OCI-LY7 (cell line): Measurements from ENCODE around the gene NEMF. TPM values are rescaled to one million over a fixed set of nuclear protein-coding genes. Genes with fewer than 3 reads are reported as not detected.

ENCODE experiments used
- BruUV-seq: library from RNA; stranded (reverse); fragments of 400-500 nt; replicated peaks from 2 replicates; lab custom pipeline; 2021; lab: Mats Ljungman, UMichigan
- CTCF ChIA-PET: fragments of 300-600 bp; sonication (Branson Sonifier 250); formaldehyde crosslinking; loops from one replicate; lab custom pipeline; 2022; ENCODE audit warnings: antibody characterized with exemption; ENCODE audit not compliant: unreplicated experiment; lab: Charles Lee
- POLR2A ChIA-PET: fragments of 300-600 bp; sonication (Branson Sonifier 250); formaldehyde crosslinking; loops from one replicate; lab custom pipeline; 2022; ENCODE audit warnings: antibody characterized with exemption; lab: Charles Lee
- DNase-seq: peaks from one replicate; pipeline ENCODE4 v3.0.0-alpha.2; 2015; ENCODE audit warnings: low spot score
- H2AFZ ChIP-seq: fragments of 200-600 bp; sonication (generic), shearing (Covaris generic); 2 replicates; pipeline ENCODE4 v1.6.1; 2014; ENCODE audit warnings: mild to moderate bottlenecking, antibody characterized with exemption, low read length, moderate library complexity
- H3K27ac ChIP-seq: fragments of 200-600 bp; sonication (generic); 2 replicates; pipeline ENCODE4 v1.5.1; 2014; ENCODE audit warnings: mixed run types, low read depth, mild to moderate bottlenecking, moderate library complexity, low read length, inconsistent platforms; ENCODE audit not compliant: poor library complexity, severe bottlenecking
- H3K36me3 ChIP-seq: fragments of 200-600 bp; sonication (generic); 2 replicates; pipeline ENCODE4 v1.6.1; 2014; ENCODE audit warnings: mild to moderate bottlenecking, antibody characterized with exemption, low read length, moderate library complexity, mixed read lengths; ENCODE audit not compliant: insufficient read depth
- H3K4me1 ChIP-seq: fragments of 200-600 bp; sonication (generic); 2 replicates; pipeline ENCODE4 v1.5.1; 2014; ENCODE audit warnings: mild to moderate bottlenecking, low read length; ENCODE audit not compliant: insufficient read depth, poor library complexity, severe bottlenecking
- H3K4me2 ChIP-seq: fragments of 200-600 bp; sonication (generic); 2 replicates; pipeline ENCODE4 v1.6.1; 2014; ENCODE audit warnings: mild to moderate bottlenecking, low read length
- H3K4me3 ChIP-seq: fragments of 200-600 bp; sonication (generic); 2 replicates; pipeline ENCODE4 v1.5.1; 2014; ENCODE audit warnings: mild to moderate bottlenecking, low read depth, low read length; ENCODE audit not compliant: poor library complexity, severe bottlenecking
- H3K79me2 ChIP-seq: fragments of 200-600 bp; sonication (generic); 2 replicates; pipeline ENCODE4 v1.6.1; 2016; ENCODE audit warnings: low read depth, mild to moderate bottlenecking, low read length, moderate library complexity, mixed read lengths; ENCODE audit not compliant: insufficient read depth
- H3K9me2 ChIP-seq: fragments of 200-600 bp; sonication (generic); 2 replicates; pipeline ENCODE4 v1.6.1; 2016; ENCODE audit warnings: mild to moderate bottlenecking, low read length, mixed read lengths; ENCODE audit not compliant: insufficient read depth
- H3K9me3 ChIP-seq: fragments of 200-600 bp; sonication (generic); 2 replicates; pipeline ENCODE4 v1.6.1; 2014; ENCODE audit warnings: mild to moderate bottlenecking, mixed run types, low read length, mixed read lengths
- H4K20me1 ChIP-seq: fragments of 200-600 bp; sonication (generic); 2 replicates; pipeline ENCODE4 v1.6.1; 2014; ENCODE audit warnings: mild to moderate bottlenecking, antibody characterized with exemption, low read length, moderate library complexity, mixed read lengths; ENCODE audit not compliant: insufficient read depth
- CTCF ChIP-seq: fragments of 200-600 bp; sonication (generic); conservative IDR thresholded peaks from 2 replicates; pipeline ENCODE4 v1.5.1; 2014; ENCODE audit warnings: mild to moderate bottlenecking, antibody characterized with exemption, low read length, moderate library complexity, mixed read lengths
- EZH2phosphoT487 ChIP-seq: fragments of 200-600 bp; sonication (generic); IDR thresholded peaks from 2 replicates; pipeline ENCODE4 v1.6.1; 2018; ENCODE audit warnings: low read depth, borderline replicate concordance, mild to moderate bottlenecking, mixed run types, antibody characterized with exemption, low read length, moderate library complexity, mixed read lengths
- intact Hi-C: fragments of 100-400 bp; cut with micrococcal nuclease; formaldehyde crosslinking; loops from one replicate; pipeline ENCODE4 v1.10.0; 2022; ENCODE audit not compliant: unreplicated experiment
- total RNA-seq, 2 experiments: library from RNA; depleted of rRNA in 1 of 2; stranded (reverse); fragments of >200 nt in 1 of 2; shearing (Covaris generic) in 1 of 2; gene quantifications; 2 replicates each; pipeline ENCODE4 v1.2.3, GENCODE V29; 2014 to 2022

Gene NEMF
- total RNA-seq, 2 experiments from 2014 or later, result 63.2 to 79.4 TPM

DNA sequence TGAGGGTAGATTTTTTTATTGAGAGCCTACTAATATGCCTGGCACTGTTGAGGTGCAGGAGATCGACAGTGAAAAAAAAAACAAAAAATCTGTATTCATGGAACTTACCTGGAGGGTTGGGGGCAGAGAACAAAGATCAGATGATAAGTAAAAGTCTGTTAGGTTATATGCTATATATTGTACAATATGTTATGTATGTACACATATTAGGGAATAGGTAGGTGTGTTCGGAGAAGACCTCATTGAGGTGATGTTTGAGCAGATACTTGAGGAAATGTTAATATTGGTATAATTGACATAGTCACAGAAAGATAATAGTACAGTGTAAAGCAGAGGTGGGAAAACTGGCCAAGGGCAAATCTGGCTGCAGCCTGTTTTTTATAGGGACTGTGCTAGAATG lies 45.9 kb upstream of the NEMF start:
- intact Hi-C loops, result no loop called here
- BruUV-seq, result no TSS peak
- H3K9me2 ChIP-seq, result no peaks in the 10 kb centered on the region
- peak overlapping the region; percentile 81 for H3K4me2 ChIP-seq
- no peaks in the 10 kb centered on the region for H3K9me3 ChIP-seq
- peaks cover 28% of the 10 kb centered on the region for H3K4me1 ChIP-seq
- no peak for DNase-seq
- H3K4me3 ChIP-seq, result peak overlapping the region; percentile 98
- ChIA-PET CTCF (no interaction called here), POLR2A (interaction anchor here (0.7 kb wide), 2 partner anchors 25 to 263 kb away, joined by 4 read pairs; no protein-coding TSS in a partner anchor)
- no peak overlapping the region for H3K27ac ChIP-seq
- no peak overlapping the region for H2AFZ ChIP-seq
- H3K79me2 ChIP-seq, result peaks cover 68% of the 10 kb centered on the region
- peaks cover 55% of the 10 kb centered on the region for H3K36me3 ChIP-seq
- peaks cover 47% of the 10 kb centered on the region for H4K20me1 ChIP-seq
- TF ChIP-seq CTCF, result no peak
- TF ChIP-seq EZH2phosphoT487, result no peak

- Histone ChIP-seq H4K20me1 (peaks cover 47% of the 10 kb centered on the region), H3K27ac (no peak overlapping the region), H3K4me3 (peak overlapping the region; percentile 98), H3K4me2 (peak overlapping the region; percentile 81), H3K9me2 (no peaks in the 10 kb centered on the region), H2AFZ (no peak overlapping the region), H3K36me3 (peaks cover 61% of the 10 kb centered on the region), H3K4me1 (peaks cover 28% of the 10 kb centered on the region), H3K79me2 (peaks cover 73% of the 10 kb centered on the region), H3K9me3 (no peaks in the 10 kb centered on the region)
- ChIA-PET POLR2A (interaction anchor here (1.0 to 1.1 kb wide), 3 partner anchors 8 to 102 kb away, joined by 3 to 4 read pairs (median 4); no protein-coding TSS in a partner anchor), CTCF (no interaction called here)
- intact Hi-C loops, result no loop called here
- DNase-seq, result no peak
- BruUV-seq, result no TSS peak
- no peak for TF ChIP-seq CTCF
- TF ChIP-seq EZH2phosphoT487, result no peak
Measured at GRCh38 chr14:49897965-49898364, 45.4 kb upstream of the NEMF start.

- POLR2A ChIA-PET, result interaction anchor here (1.0 to 1.1 kb wide), 3 partner anchors 9 to 103 kb away, joined by 3 to 4 read pairs (median 4); no protein-coding TSS in a partner anchor
Measured at GRCh38 chr14:49897414-49897813, 44.8 kb upstream of the NEMF start.

More at GRCh38 chr14:49897414-49897813, 44.8 kb upstream of the NEMF start:
- peak overlapping the region; percentile 81 for H3K4me2 ChIP-seq
- H3K79me2 ChIP-seq, result peaks cover 74% of the 10 kb centered on the region
- H3K27ac ChIP-seq, result no peak overlapping the region
- intact Hi-C loops, result no loop called here
- no peaks in the 10 kb centered on the region for H3K9me3 ChIP-seq
- H4K20me1 ChIP-seq, result peaks cover 47% of the 10 kb centered on the region
- TF ChIP-seq CTCF (no peak), EZH2phosphoT487 (no peak)
- H3K4me1 ChIP-seq, result peaks cover 28% of the 10 kb centered on the region
- peak overlapping the region; percentile 98 for H3K4me3 ChIP-seq
- no peak overlapping the region for H2AFZ ChIP-seq
- no peaks in the 10 kb centered on the region for H3K9me2 ChIP-seq
- DNase-seq, result no peak
- no TSS peak for BruUV-seq
- peaks cover 61% of the 10 kb centered on the region for H3K36me3 ChIP-seq
- CTCF ChIA-PET, result no interaction called here
